ENCODE measurements around the gene MAEL. TPM values are rescaled to one million over a fixed set of nuclear protein-coding genes. Genes with fewer than 3 reads are reported as not detected.

MAEL gene
- not detected in 2 replicates for total RNA-seq

- DNase-seq = no peak
Measured at GRCh38 chr1:166988974-166989515, at the start of gene MAEL. MAEL (plus strand) TSS chr1:166989280; CDS start chr1:166989353, 73 bp downstream.

- no peak for DNase-seq
Measured at GRCh38 chr1:166939741-166940375, 49.2 kb upstream of the MAEL start.

- DNase-seq = no peak
Measured at GRCh38 chr1:166944186-166944967, 44.7 kb upstream of the MAEL start.

GRCh38 chr1:166947398-166948043, 41.6 kb upstream of the MAEL start:
- peak; percentile 41 for DNase-seq

- no peak for DNase-seq
Measured at GRCh38 chr1:166948856-166949350, 40.2 kb upstream of the MAEL start.

GRCh38 chr1:166950156-166950555, 38.9 kb upstream of the MAEL start:
- DNase-seq = no peak

GRCh38 chr1:166951050-166951449, 38.0 kb upstream of the MAEL start:
- DNase-seq = no peak

- no peak for DNase-seq
Measured at GRCh38 chr1:166952002-166952746, 36.9 kb upstream of the MAEL start.

- DNase-seq = no peak
Measured at GRCh38 chr1:166953491-166953890, 35.6 kb upstream of the MAEL start.

- DNase-seq = no peak
Measured at GRCh38 chr1:166956057-166956850, 32.8 kb upstream of the MAEL start.

- DNase-seq = no peak
Measured at GRCh38 chr1:166956872-166957271, 32.2 kb upstream of the MAEL start.

GRCh38 chr1:166960858-166961474, 28.1 kb upstream of the MAEL start:
- no peak for DNase-seq

- no peak for DNase-seq
Measured at GRCh38 chr1:166969074-166969677, 19.9 kb upstream of the MAEL start.

- no peak for DNase-seq
Measured at GRCh38 chr1:166971252-166971651, 17.8 kb upstream of the MAEL start.

- DNase-seq = no peak
Measured at GRCh38 chr1:166972193-166972592, 16.9 kb upstream of the MAEL start.

GRCh38 chr1:166972826-166973225, 16.3 kb upstream of the MAEL start:
- no peak for DNase-seq

- DNase-seq = peak; percentile 5
Measured at GRCh38 chr1:166974647-166975345, 14.3 kb upstream of the MAEL start.

GRCh38 chr1:166975361-166976129, 13.5 kb upstream of the MAEL start, which contains the start of gene ILDR2:
ILDR2 (minus strand) TSS chr1:166975540; CDS start chr1:166975268, 272 bp downstream.
- peak; percentile 27 for DNase-seq

GRCh38 chr1:166977951-166978350, 11.1 kb upstream of the MAEL start:
- DNase-seq = no peak
